H9 (cell line): Measurements from ENCODE around the gene MCF2L. TPM values are rescaled to one million over a fixed set of nuclear protein-coding genes. Genes with fewer than 3 reads are reported as not detected.

Source experiments
- DNase-seq: peaks from one replicate; pipeline ENCODE4 v3.0.0-alpha.2; 2017
- H2AFZ ChIP-seq: one replicate; pipeline ENCODE4 v1.6.1; 2013; ENCODE audit warnings: mild to moderate bottlenecking, low read length, control low read depth, moderate library complexity
- H2AK5ac ChIP-seq: 2 replicates; pipeline ENCODE4 v1.6.1; 2013; ENCODE audit warnings: low read length, control low read depth, mixed read lengths; ENCODE audit not compliant: insufficient read length
- H2BK120ac ChIP-seq: one replicate; pipeline ENCODE4 v1.6.1; 2013; ENCODE audit warnings: low read depth, mild to moderate bottlenecking, low read length, control low read depth, inconsistent platforms; ENCODE audit not compliant: poor library complexity, severe bottlenecking
- H2BK12ac ChIP-seq: 2 replicates; pipeline ENCODE4 v1.6.1; 2013; ENCODE audit warnings: low read length, control low read depth, mixed read lengths, low read depth; ENCODE audit not compliant: insufficient read length
- H2BK15ac ChIP-seq: 2 replicates; pipeline ENCODE4 v1.6.1; 2013; ENCODE audit warnings: low read depth, low read length, control low read depth
- H2BK20ac ChIP-seq: one replicate; pipeline ENCODE4 v1.6.1; 2013; ENCODE audit warnings: low read depth, mild to moderate bottlenecking, low read length, control low read depth, inconsistent platforms; ENCODE audit not compliant: poor library complexity, severe bottlenecking
- H2BK5ac ChIP-seq: 2 replicates; pipeline ENCODE4 v1.6.1; 2013; ENCODE audit warnings: low read length, control low read depth, mixed read lengths; ENCODE audit not compliant: insufficient read length
- H3K14ac ChIP-seq: 2 replicates; pipeline ENCODE4 v1.6.1; 2013; ENCODE audit warnings: low read length, control low read depth; ENCODE audit not compliant: insufficient read depth
- H3K18ac ChIP-seq: 2 replicates; pipeline ENCODE4 v1.6.1; 2013; ENCODE audit warnings: low read depth, mild to moderate bottlenecking, mixed read lengths, low read length, control low read depth; ENCODE audit not compliant: insufficient read length
- H3K23ac ChIP-seq: 2 replicates; pipeline ENCODE4 v1.6.1; 2013; ENCODE audit warnings: low read length, control low read depth, mixed read lengths, low read depth; ENCODE audit not compliant: insufficient read length
- H3K23me2 ChIP-seq: 2 replicates; pipeline ENCODE4 v1.6.1; 2013; ENCODE audit warnings: low read depth, mild to moderate bottlenecking, mixed read lengths, low read length, control low read depth; ENCODE audit not compliant: insufficient read length, poor library complexity, severe bottlenecking
- H3K27ac ChIP-seq: 2 replicates; pipeline ENCODE4 v1.5.1; 2013; ENCODE audit warnings: low read length, control low read depth, mixed read lengths, low read depth; ENCODE audit not compliant: insufficient read length
- H3K27me3 ChIP-seq: 2 replicates; pipeline ENCODE4 v1.6.1; 2013; ENCODE audit warnings: low read length, control low read depth, inconsistent platforms; ENCODE audit not compliant: insufficient read depth
- H3K4ac ChIP-seq: 2 replicates; pipeline ENCODE4 v1.6.1; 2013; ENCODE audit warnings: low read depth, mild to moderate bottlenecking, control low read depth, inconsistent platforms, low read length, moderate library complexity
- H3K4me1 ChIP-seq: 2 replicates; pipeline ENCODE4 v1.6.1; 2013; ENCODE audit warnings: low read length, control low read depth, inconsistent platforms; ENCODE audit not compliant: insufficient read depth
- H3K4me2 ChIP-seq: 2 replicates; pipeline ENCODE4 v1.6.1; 2013; ENCODE audit warnings: low read length, control low read depth, mixed read lengths; ENCODE audit not compliant: insufficient read length, insufficient read depth
- H3K56ac ChIP-seq: 2 replicates; pipeline ENCODE4 v1.6.1; 2013; ENCODE audit warnings: low read depth, mild to moderate bottlenecking, mixed read lengths, low read length, control low read depth; ENCODE audit not compliant: insufficient read length
- H3K79me1 ChIP-seq: 2 replicates; pipeline ENCODE4 v1.6.1; 2013; ENCODE audit warnings: low read depth, mild to moderate bottlenecking, moderate library complexity, low read length, control low read depth, inconsistent platforms; ENCODE audit not compliant: insufficient read depth, poor library complexity, severe bottlenecking
- H3K79me2 ChIP-seq: 2 replicates; pipeline ENCODE4 v1.6.1; 2013; ENCODE audit warnings: low read length, control low read depth, inconsistent platforms; ENCODE audit not compliant: insufficient read depth
- H3K9ac ChIP-seq: 2 replicates; pipeline ENCODE4 v1.6.1; 2013; ENCODE audit warnings: low read length, control low read depth, mixed read lengths; ENCODE audit not compliant: insufficient read length; ENCODE audit errors: extremely low read depth
- H3K9me3 ChIP-seq: one replicate; pipeline ENCODE4 v1.6.1; 2013; ENCODE audit warnings: low read depth, low read length, inconsistent platforms; ENCODE audit not compliant: control insufficient read depth
- H3T11ph ChIP-seq: one replicate; pipeline ENCODE4 v1.6.1; 2013; ENCODE audit warnings: mild to moderate bottlenecking, low read length, control low read depth, inconsistent platforms
- H4K20me1 ChIP-seq: one replicate; pipeline ENCODE4 v1.6.1; 2013; ENCODE audit not compliant: control insufficient read depth, insufficient read length, insufficient read depth
- H4K5ac ChIP-seq: 2 replicates; pipeline ENCODE4 v1.6.1; 2013; ENCODE audit warnings: low read depth, mild to moderate bottlenecking, mixed read lengths, low read length, control low read depth; ENCODE audit not compliant: insufficient read length
- H4K8ac ChIP-seq: replicated peaks from 2 replicates; pipeline ENCODE4 v1.6.1; 2013; ENCODE audit warnings: low read length, control low read depth, mixed read lengths, low read depth; ENCODE audit not compliant: insufficient read length
- H4K91ac ChIP-seq: 2 replicates; pipeline ENCODE4 v1.6.1; 2013; ENCODE audit warnings: low read depth, mild to moderate bottlenecking, moderate library complexity, mixed read lengths, low read length, control low read depth; ENCODE audit not compliant: insufficient read length
- H3K27ac Mint-ChIP-seq, 3 experiments: 2 replicates in 2 of 3; 3 replicates in 1 of 3; pipeline ENCODE4 v1.8.0; 2020 to 2021; ENCODE audit warnings: mixed read lengths in 3 of 3, mild to moderate bottlenecking in 1 of 3, moderate library complexity in 1 of 3
- H3K27me3 Mint-ChIP-seq: 2 replicates; pipeline ENCODE4 v1.8.0; 2021; ENCODE audit warnings: low read depth, mild to moderate bottlenecking, moderate library complexity, mixed read lengths
- H3K36me3 Mint-ChIP-seq, 3 experiments: 2 replicates in 2 of 3; 3 replicates in 1 of 3; pipeline ENCODE4 v1.8.0; 2020 to 2021; ENCODE audit warnings: low read depth in 3 of 3, mixed read lengths in 3 of 3; ENCODE audit not compliant: insufficient read depth in 1 of 3
- H3K4me1 Mint-ChIP-seq, 2 experiments: 2 replicates each; pipeline ENCODE4 v1.8.0; 2020; ENCODE audit warnings: mixed read lengths in 2 of 2
- H3K4me3 Mint-ChIP-seq, 2 experiments: 2 replicates in 1 of 2; 3 replicates in 1 of 2; pipeline ENCODE4 v1.8.0; 2020 to 2021; ENCODE audit warnings: mild to moderate bottlenecking in 2 of 2, mixed read lengths in 2 of 2, moderate library complexity in 1 of 2
- H3K9me3 Mint-ChIP-seq, 2 experiments: 2 replicates in 1 of 2; 3 replicates in 1 of 2; pipeline ENCODE4 v1.8.0; 2020; ENCODE audit warnings: mild to moderate bottlenecking in 2 of 2, mixed read lengths in 2 of 2, moderate library complexity in 1 of 2
- CTCF ChIP-seq: fragments of 200-600 bp; sonication (generic); conservative IDR thresholded peaks from 3 replicates; pipeline ENCODE4 v1.8.0; 2021; ENCODE audit warnings: antibody characterized with exemption, mild to moderate bottlenecking
- WGBS: extraction: QIAGEN DNeasy Blood & Tissue Kit; methylation state at CpG from one replicate; pipeline ENCODE4 v1.1.7; 2013; ENCODE audit warnings: missing lambda C conversion rate, low lambda C conversion rate, mixed read lengths; ENCODE audit not compliant: insufficient read length; ENCODE audit errors: extremely low coverage; 5-methylcytosine and 5-hydroxymethylcytosine counted together
- total RNA-seq: library from RNA; stranded (reverse); gene quantifications from 2 replicates; pipeline ENCODE4 v1.2.1, GENCODE V29; 2021

The MCF2L gene
- total RNA-seq, 1 experiment from 2014 or later: 18.5 TPM

GRCh38 chr13:113093580-113094409, 124.8 kb downstream of the MCF2L start:
- H3K27me3 Mint-ChIP-seq: peaks cover 1% of the 10 kb centered on the region
- H3K23me2 ChIP-seq: no peaks in the 10 kb centered on the region

More at GRCh38 chr13:113093580-113094409, 124.8 kb downstream of the MCF2L start:
- Histone ChIP-seq H3K4me1 (no peaks in the 10 kb centered on the region; the same call in 1 of the 2 replicates), H3K23ac (no peak overlapping the region), H3K27me3 (no peaks in the 10 kb centered on the region), H4K5ac (no peak overlapping the region), H4K20me1 (peaks cover 2% of the 10 kb centered on the region), H2BK12ac (no peak overlapping the region), H3K4ac (no peak overlapping the region), H2BK5ac (no peak overlapping the region), H3T11ph (no peak overlapping the region), H4K91ac (no peak overlapping the region), H2AFZ (no peak overlapping the region), H3K9me3 (no peaks in the 10 kb centered on the region), H2AK5ac (no peak overlapping the region), H4K8ac (no peak overlapping the region), H3K9ac (no peak overlapping the region), H2BK20ac (no peak overlapping the region), H2BK120ac (no peak overlapping the region), H3K27ac (no peak overlapping the region), H2BK15ac (no peak overlapping the region), H3K18ac (no peak overlapping the region), H3K79me1 (no peaks in the 10 kb centered on the region), H3K79me2 (no peaks in the 10 kb centered on the region), H3K56ac (no peak overlapping the region), H3K4me2 (no peak overlapping the region), H3K14ac (no peak overlapping the region; the same call in 1 of the 2 replicates)
- Mint-ChIP-seq H3K4me3 (no peak overlapping the region), H3K27ac (peak overlapping the region in 1 of 3 experiments; percentile 64; a peak in 1 of 7 replicates), H3K9me3 (no peaks in the 10 kb centered on the region), H3K36me3 (peaks cover 0 to 2% (median under 1%) of the 10 kb centered on the region in 3 experiments; a peak in 4 of 7 replicates), H3K4me1 (peaks cover 18 to 27% of the 10 kb centered on the region in 2 experiments)
- TF ChIP-seq CTCF: no peak
- WGBS: no CpG with 5 or more reads among the region's 29 CpGs
- DNase-seq: no peak
